Sciatic nerve (tissue), 2 donors: ENCODE measurements around the gene WDR33. TPM values are rescaled to one million over a fixed set of nuclear protein-coding genes. Genes with fewer than 3 reads are reported as not detected.

ENCODE experiments used
- ATAC-seq: fragments of 200-7000 bp; cut with Tn5 transposase; one replicate; pipeline ENCODE4 v1.9.1; 2020; ENCODE audit warnings: mild to moderate bottlenecking, moderate library complexity
- DNase-seq: peaks from one replicate; pipeline ENCODE4 v3.0.0-alpha.2; 2020; ENCODE audit warnings: low spot score
- intact Hi-C: fragments of 100-400 bp; cut with DNase I; formaldehyde crosslinking; loops from one replicate; pipeline ENCODE4 v1.14.2; 2022
- total RNA-seq: library from RNA; stranded (reverse); fragmentation: NEBNext Ultra II Directional; extraction: Animal tissue kit (Norgen Biotek cat#: 25700); gene quantifications from one replicate; pipeline ENCODE4 v1.2.1, GENCODE V29; 2021
- donor health status: DM: no; HTN: no; CAD: no.
- donor health status: DM: no; HTN: no; CAD: no.

Gene WDR33
- total RNA-seq, 1 donor from 2014 or later = 60.9 TPM

DNA sequence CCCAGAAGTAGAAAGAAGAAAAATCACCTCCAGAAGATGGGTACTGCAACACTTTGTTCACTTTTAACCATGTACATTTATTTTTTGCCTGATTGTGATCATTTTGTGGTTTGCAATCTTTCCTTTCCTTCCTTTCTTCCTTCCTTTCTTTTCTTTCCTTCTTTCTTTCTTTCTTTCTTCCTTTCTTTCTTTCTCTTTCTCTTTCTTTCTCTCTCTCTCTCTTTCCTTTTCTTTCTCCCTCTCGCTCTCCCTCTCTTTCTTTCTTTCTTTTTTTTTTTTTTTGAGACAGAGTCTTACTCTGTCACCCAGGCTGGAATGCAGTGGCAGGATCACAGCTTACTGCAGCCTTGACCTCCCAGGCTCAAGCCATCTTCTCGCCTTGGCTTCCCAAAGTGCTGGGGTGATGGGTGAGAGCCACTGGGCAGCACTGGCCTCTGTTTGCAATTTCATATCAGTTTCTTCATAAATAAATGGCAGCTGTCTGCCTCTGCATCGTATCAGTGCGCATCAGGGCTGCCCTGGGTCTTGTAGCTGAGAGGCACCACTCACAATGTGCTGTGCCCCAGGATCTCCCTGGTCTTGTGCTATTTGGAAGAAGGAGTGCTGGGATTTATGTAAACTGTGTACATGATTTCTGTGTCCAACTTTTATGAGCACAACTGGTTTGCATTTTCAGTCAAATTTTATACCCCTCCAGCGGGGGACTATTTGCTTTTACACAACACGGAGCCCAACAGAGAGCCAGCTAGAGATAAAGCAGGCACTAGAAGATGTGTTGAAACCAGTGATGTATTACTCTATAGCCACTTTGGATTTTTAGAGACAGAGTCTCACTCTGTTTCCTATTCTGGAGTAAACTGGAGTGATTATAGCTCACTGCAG lies 128.8 kb downstream of the WDR33 start:
- intact Hi-C loops = no loop called here
- no peak for ATAC-seq
- DNase-seq = no peak

DNA sequence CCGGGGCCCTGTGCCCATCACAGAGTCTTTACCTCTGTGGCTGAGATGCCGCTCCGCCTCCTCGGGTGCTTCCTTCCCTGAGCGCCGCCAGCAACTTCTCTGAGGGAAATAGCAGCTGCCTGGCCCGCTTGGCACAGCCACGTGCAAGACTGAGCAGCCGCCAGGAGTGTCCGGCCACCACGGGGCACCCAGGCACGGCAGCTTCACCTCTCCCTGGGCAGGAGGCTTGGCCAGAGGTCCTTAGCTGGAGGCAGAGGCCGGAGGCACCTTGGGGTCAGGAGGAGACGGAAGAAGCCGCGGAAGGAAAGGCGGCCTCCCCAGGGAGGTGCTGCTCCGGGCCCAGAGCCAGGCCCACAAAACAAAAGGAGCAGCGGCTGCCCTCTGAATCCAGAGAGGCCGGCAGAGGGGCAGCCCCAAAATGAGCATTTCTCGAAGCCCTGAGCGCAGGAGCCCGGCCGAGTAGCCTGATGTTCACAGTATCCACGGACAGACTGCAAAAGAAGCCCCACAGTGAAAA lies 129.6 kb downstream of the WDR33 start:
- intact Hi-C loops = no loop called here
- ATAC-seq = peak; percentile 48
- no peak for DNase-seq

DNA sequence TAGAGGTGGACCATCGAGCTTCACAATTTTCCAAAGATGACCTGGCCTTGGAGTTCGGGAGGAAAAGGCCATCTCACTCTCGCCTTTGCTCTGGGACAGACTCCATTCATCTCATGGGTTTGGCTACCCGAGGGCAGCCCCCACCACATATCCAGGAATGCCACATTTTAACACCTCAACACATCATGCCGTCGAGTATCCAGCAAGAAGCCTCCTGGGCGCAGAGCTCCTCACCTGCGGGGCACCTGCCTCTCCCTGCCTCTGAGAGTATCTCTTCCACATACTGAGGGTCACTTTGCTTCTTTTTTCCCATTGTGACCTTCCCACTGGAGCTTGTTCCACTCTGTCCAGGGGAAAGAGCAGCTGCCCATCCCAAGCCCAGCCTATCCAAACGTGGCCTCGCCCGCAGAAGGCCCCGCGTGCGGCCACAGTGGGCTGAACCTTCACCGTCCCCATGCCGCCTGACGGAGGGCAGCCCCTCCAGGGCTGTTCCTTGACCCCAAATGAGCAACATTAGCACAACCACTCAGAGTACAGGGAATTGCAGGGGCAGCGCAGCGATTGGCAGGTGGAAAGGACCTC lies 130.2 kb downstream of the WDR33 start:
- intact Hi-C loops = no loop called here
- ATAC-seq = no peak
- no peak for DNase-seq

DNA sequence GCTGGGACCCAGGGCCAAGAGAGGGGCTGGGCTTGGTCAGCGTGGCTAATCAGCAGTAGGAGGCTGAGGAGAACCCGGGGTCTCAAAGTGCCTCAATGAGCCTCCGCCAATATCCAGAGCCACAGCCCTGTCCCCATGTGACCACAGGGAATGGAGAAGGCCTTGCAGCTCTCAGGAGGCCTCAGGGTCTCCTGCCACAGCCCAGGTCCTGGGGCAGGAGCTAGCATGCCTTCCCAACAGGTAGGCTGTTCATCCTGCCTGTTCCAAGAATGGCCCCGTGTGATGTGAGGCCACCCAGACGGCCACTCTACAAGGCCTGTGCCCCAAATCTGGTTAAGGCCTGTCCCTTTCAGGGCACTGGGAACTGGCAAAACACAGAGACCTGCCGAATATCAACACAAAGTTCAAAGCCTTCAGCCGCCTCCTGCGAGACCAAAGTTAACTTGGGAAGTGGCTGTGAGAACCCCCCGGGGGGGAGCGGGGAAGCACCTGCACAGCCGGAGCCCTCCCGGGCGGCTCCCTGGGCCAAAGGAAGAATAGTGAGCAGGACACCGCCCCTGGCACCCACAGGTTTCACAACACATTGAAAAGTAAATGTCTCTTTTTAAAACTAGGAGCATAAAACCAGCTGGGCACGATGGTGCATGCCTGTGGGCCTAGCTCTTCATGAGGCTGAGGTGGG lies 131.2 kb downstream of the WDR33 start:
- DNase-seq = no peak
- ATAC-seq = no peak
- intact Hi-C loops = no loop called here

DNA sequence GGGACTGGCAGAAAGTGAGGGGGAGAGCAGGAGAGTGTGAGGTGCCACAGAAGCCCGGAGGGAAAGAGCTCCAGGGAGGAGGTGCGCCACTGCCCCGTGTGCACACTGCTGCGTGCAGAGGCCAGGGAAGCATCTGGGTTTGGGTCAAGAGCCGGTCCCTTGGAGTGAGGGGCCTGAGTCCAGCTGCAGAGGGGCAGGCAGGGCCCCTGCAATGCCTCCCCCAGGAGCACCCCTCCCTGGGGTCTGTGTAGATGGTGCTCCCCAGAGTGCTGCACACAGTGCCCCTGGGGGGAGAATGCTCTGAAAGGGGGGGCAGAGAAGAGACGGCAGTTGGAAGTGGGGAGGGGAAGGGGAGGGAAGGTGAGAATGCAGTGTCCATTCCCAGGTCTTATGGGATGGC lies 132.0 kb downstream of the WDR33 start:
- intact Hi-C loops = no loop called here
- DNase-seq (no peak), ATAC-seq (no peak)

DNA sequence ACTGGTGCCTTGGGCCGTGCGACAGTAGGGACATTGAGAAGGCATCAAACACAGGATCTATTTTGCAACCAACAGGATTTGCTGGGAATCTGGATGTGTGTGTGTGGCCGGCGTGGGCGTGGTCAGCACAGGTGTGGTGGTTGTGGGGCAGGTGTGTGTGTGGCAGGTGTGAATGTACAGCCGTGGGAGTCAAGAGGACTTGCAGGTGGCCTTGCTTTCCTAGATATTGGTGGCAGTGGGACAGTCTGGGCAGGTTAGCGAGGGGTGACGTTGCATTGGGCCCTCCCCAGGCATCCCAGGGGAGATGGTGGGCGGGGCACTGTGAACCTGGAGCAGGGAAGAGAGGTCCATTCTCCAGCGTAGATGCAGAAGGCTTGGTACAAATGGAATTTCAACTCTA lies 132.4 kb downstream of the WDR33 start:
- DNase-seq = no peak
- intact Hi-C loops = no loop called here
- ATAC-seq = no peak

DNA sequence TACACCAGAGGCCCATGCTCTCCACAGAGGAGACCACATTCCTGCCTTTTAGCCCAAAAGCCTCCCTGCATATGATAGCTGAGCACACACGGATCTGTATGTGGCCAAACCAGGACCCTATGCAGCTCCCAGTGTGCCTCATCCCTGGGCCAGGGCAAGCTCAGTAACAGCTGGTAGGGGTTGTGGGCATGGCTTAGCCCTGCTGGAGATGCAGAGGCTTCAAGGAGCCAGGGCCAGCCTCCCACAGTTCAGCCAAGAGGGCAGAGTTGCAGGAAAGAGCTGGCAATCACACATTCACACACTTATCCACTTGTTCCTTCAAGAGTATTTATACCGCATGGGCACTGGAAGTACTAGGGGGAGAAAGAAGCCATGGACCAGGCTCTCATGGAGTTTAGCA lies 134.1 kb downstream of the WDR33 start:
- ATAC-seq (no peak), DNase-seq (no peak)
- intact Hi-C loops = no loop called here

DNA sequence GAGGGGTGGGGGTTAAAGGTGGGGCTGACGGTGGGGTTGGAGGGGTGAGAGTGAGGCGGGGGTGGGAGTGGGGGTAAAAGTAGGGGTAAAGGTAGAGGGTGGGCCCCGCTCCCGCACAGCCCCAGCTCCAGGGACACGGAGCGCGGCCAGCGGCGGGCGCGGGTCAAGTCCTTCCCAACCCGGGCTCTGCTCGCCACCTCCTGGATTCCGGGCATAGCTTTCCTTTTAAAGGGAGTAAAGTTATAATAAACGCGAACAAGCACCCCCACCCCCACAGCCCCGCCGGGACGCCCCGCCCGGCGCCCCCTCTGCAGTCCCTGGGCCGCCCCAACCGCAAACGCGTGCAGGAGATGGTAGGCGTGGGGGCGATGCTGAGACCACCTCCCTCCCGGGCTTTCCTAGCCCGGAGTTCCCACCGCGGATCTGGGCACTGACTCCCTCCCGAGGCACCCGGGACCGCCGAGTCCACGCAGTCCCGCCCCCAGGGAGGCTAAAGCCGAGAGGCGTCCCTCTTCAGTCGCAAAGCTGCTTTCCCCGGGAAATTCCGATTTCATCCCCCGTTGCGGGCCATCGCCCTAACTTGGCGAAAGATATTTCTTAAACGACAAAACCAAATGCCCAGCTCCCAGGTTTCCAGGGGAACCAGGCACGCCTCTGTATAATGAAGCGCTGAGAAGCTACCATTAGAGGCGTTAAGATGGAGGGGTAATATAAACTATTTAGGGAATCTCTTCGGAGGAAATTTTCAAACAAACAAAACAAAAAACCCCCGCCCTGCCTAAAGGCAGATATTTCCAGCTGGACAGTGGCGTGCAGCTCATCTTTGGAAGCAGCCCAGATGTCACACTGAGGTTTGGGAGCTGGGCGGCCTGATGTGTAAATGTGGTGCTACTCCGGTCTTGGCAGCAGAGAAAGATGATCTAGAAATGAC lies 135.4 kb downstream of the WDR33 start, which contains the start of gene LIMS2:
Gene LIMS2, minus strand, starts transcription at position 200 of the 931 bp plus-strand sequence. CDS start 506 bp downstream, outside the sequence.
- intact Hi-C loops = no loop called here
- ATAC-seq = peak; percentile 53
- peak; percentile 71 for DNase-seq

DNA sequence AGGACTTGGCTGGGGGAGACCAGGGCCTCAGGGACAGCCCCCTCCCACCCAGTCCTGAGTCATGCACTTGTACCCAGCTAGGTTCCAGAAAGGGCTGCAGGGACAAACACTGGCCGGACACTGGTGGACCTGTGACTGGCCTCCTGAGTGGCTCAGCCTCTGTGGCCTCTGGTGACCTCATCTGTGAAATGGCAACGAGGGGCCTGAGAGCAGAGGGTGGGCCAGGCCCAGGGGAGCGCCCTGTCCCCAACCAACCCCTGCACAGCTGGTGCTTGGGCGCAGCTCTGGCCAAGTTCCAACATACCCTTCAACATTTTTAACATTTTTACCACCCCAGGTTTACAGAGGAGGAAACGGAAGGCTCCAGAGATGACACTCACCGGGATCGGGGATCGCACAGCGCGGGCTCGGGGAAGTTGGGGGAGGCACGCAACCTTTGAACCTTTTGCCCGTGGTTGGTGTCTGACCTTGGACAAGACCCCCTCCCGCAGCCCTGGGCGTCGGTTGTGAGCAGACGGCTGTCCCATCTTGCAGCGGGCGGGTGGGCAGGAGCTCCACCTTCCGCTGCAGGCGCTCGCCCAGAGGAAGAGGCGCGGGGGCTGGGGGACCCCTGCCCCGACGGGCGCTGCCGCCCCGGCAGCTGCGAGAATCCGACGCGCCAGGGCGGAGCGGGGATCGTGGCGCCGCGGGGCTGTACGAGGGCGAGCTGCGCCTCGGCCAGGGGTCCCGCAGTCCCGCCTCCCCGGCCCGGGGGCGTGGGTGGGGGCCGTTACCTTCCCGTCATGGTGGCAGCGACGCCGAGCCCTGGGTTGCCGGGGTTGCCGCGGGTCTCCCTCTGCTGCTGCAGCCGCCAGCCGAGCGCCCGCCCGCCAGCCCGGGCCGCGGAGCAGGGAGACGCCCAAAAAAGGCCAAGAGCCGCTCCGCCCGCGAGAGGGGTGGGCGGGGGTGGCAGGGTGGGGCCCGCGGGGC lies 136.4 kb downstream of the WDR33 start:
- intact Hi-C loops = no loop called here
- peak; percentile 71 for DNase-seq
- peak; percentile 29 for ATAC-seq

DNA sequence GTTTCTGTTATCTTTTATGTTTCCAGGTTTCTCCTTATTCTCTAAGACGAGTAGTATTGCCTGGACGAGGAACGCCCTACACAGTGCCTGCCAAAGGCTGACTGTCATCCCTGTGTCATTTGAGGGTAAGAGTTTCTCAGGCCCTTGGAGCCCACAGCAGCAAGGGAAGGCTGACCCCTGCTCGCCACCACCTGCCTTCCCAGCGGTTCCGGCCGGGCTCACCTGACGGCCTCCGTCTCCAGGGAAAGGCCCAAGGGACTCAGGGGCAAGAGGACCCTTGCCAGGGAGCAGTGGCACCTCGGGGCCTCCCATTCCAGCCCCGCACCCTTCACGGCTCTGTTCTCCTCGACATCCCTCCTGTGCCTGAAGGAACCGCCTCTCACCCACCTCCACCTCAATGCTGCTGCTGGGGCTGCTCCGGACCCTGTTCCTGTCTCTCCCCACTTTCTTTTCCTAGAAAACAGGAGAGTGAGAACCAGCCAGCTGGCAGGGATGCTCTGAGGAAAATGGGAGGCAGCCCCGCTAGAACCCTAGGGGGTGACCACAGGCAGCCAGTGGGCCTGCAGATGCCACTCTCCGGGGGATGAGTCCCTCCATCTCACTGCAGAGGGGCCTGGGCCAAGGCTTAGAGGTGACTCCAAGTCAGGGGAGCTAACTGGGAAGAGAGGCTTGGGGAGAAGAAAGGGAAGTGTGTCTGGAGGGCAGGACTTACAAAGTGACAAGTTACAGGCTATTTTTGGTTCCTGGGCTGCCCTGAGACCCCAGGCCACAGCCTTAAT lies 137.5 kb downstream of the WDR33 start:
- ATAC-seq (peak; percentile 6), DNase-seq (no peak)
- intact Hi-C loops = no loop called here

DNA sequence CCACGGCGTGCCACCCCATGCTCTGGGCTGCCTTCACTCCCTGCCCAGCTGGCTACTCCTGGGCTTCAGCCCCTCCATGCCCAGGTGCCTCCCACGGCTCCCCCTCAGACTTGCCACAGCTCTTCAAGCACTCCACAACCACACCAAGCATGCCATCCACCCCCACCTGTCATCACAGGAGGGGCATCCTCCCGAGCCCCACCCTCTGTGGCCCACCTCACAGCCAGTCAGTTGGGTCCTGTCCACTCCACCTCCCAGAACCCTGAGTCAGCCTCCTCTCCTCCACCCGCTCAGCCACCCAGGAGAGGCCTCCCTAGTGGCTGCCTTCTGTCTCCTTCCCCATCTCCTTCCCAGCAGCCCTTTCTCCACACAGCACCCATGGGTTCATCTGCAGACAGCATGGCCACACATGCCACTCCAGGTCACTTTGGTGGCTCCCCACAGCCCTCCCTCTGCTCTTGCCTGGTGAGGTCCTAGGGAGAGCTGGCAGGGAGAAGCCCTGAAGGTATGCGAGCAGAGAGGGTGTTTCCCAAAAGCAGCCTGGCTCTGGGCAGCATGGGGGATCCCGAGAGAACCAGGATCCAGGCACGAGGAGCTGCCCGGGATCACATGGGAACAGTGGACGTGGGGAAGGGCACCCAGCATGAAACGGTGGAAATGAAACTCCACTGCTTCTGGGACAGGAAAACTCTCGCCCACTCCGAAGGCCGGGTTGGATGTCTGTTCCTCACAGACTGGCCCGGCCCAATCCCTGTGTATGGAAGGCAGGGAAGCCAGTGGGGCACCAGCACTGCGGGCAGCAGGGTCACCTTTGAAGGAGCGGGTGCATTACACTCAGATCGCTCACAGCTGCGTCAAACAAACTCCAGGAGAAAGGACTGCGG lies 138.4 kb downstream of the WDR33 start:
- DNase-seq = peak; percentile 62
- intact Hi-C loops = no loop called here
- peak; percentile 23 for ATAC-seq

DNA sequence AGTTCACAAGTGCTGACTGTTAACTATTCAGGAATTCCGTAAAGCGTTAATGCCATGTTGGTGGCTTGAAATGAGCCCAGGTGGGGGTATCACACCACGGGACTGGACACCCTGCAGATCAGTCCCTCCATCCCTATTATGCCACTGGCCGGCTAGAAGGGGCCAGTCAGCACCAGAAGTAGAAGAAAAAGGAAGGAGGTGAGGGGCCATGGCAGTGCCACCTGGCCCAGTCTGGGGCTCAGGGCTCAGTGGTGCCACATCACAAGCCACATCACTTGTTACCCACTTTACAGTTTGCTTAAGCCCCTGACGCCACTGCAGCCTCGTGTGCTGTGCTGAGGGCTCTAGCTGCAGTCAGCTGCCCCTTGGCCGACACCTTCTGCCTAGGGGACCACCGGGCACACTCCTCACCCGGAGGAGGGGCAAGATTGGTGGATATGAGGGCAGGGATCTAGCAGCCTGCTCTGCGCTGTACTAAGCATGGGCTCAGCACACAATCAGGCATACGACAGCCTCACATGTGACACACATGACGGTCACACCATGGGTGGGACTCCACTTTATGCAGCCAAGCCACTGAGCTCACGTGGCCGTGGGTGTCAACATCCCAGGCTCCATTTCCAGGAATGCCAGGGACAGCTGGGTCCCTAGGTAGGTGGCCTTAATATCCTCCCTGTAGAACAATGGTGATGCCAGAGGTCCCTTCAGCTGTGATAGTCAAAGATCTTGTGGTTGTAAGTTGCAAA lies 139.2 kb downstream of the WDR33 start:
- ATAC-seq (no peak), DNase-seq (no peak)
- intact Hi-C loops = no loop called here

DNA sequence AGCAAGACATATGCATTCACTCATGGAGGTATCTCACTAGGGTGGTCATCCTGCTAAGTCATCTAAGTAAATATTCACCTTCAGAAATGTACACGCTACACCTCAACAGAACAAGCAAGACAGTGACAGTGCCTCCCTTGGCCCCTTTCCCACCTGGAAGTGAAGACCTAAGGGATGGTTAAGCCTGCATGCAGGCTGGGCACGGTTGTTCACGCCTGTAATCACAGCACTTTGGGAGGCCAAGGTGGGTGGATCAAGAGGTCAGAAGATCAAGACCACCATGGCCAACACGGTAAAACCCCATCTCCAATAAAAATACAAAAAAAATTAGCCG lies 140.0 kb downstream of the WDR33 start:
- ATAC-seq = no peak
- no peak for DNase-seq
- intact Hi-C loops = no loop called here

DNA sequence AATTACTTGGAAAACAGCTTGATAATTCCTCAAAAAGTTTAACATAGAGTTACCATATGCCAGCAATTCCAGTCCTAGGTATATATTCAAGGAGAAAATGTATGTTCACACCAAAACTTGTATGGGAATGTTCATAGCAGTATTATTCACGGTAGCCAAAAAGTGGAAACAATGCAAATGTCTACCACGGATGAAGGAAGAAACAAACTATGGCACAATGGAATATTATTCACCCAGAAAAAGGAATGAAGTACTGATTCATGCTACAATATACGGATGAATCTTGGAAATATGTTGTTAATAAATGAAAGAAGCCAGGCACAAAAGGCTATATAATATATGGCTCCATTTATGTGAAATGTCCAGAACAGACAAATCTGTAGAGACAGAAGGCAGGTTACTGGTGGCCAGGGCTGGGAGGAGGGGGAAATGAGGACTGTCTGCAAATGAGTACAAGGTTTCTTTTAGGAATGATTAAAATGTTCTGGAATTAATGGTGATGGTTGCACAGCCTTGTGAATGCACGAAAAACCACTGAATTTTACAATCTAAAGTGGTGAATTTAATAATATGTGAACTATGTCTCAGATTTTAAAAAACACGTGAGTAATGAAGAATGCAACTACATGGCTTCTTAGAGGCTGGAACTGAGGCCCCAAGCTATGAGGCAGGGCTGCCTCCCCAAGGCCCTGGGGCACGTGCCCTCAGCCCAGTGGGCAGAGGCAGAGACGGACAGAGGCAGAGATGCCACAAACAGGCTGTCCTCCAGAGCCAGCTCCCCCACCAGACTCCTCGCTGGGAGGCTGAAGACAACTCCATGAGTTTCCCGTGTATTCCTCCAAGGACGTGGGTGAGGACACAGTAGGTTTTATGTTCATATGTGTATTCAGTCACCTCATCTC lies 140.7 kb downstream of the WDR33 start:
- DNase-seq (no peak), ATAC-seq (no peak)
- intact Hi-C loops = no loop called here
